ENCODE measurements around the gene CALB2. TPM values are rescaled to one million over a fixed set of nuclear protein-coding genes. Genes with fewer than 3 reads are reported as not detected.

The CALB2 gene
- total RNA-seq, 1 donor from 2014 or later, result 0.12 TPM

DNA sequence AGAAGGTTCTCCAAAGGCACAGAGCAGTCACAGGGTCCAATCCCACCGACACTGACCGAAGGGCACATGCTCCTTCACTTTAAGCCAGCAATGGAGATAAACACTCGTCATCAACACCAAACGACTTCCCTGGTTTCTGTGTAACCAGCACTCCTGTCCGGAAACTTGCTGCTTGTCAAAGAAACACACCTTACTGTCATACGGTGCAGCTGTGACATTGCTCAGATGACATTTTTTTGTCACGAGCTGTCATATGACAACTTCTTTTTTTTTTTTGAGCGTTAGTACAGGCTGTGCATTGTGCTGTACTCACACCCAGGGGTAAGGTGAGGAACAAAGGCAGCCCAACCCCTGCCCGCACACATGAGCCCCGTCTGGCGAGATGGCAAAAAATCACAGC, 44.2 kb downstream of the CALB2 start:
- no peak overlapping the region for H3K4me3 ChIP-seq (ENCODE audit: low read depth, low read length)
- DNase-seq (ENCODE audit: low read depth), result no peak
- no peak for TF ChIP-seq CTCF (conservative IDR thresholded peaks at IDR 0.05; ENCODE audit: low read depth, low read length)

- H3K4me3 ChIP-seq (ENCODE audit: low read depth, low read length), result no peak overlapping the region
- DNase-seq (ENCODE audit: low read depth), result no peak
- no peak for TF ChIP-seq CTCF (conservative IDR thresholded peaks at IDR 0.05; ENCODE audit: low read depth, low read length)
Measured at GRCh38 chr16:71404364-71404763, 45.8 kb downstream of the CALB2 start.

- H3K4me3 ChIP-seq (ENCODE audit: low read depth, low read length), result no peak overlapping the region
- no peak for DNase-seq (ENCODE audit: low read depth)
- TF ChIP-seq CTCF (conservative IDR thresholded peaks at IDR 0.05; ENCODE audit: low read depth, low read length), result no peak
Measured at GRCh38 chr16:71406316-71406715, 47.8 kb downstream of the CALB2 start.

- TF ChIP-seq CTCF (conservative IDR thresholded peaks at IDR 0.05; ENCODE audit: low read depth, low read length), result no peak
- no peak for DNase-seq (ENCODE audit: low read depth)
- no peak overlapping the region for H3K4me3 ChIP-seq (ENCODE audit: low read depth, low read length)
Measured at GRCh38 chr16:71406724-71407123, 48.2 kb downstream of the CALB2 start.

DNA sequence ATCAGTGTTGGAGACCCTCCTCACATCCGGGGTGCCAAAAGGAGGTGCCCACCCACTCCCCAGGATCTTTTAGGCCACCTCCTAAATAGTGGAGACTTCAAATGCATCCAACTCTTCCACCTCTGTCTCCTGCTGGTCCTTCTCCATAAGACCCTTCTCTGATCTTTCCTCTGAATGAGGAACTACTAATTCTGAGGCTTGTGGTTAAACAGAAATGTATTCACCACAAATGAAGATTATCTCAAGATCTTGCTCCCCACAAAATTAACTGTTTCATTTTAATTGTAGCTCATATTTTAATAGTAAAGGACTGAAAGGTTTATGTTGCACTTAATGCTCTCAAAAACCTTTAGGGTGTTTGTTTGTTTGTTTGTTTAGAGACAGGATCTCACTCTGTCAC, 49.2 kb downstream of the CALB2 start:
- no peak for DNase-seq (ENCODE audit: low read depth)
- no peak for TF ChIP-seq CTCF (conservative IDR thresholded peaks at IDR 0.05; ENCODE audit: low read depth, low read length)
- no peak overlapping the region for H3K4me3 ChIP-seq (ENCODE audit: low read depth, low read length)

- no peak overlapping the region for H3K4me3 ChIP-seq (ENCODE audit: low read depth, low read length)
- no peak for TF ChIP-seq CTCF (conservative IDR thresholded peaks at IDR 0.05; ENCODE audit: low read depth, low read length)
- DNase-seq (ENCODE audit: low read depth), result no peak
Measured at GRCh38 chr16:71408536-71408935, 50.0 kb downstream of the CALB2 start.

DNA sequence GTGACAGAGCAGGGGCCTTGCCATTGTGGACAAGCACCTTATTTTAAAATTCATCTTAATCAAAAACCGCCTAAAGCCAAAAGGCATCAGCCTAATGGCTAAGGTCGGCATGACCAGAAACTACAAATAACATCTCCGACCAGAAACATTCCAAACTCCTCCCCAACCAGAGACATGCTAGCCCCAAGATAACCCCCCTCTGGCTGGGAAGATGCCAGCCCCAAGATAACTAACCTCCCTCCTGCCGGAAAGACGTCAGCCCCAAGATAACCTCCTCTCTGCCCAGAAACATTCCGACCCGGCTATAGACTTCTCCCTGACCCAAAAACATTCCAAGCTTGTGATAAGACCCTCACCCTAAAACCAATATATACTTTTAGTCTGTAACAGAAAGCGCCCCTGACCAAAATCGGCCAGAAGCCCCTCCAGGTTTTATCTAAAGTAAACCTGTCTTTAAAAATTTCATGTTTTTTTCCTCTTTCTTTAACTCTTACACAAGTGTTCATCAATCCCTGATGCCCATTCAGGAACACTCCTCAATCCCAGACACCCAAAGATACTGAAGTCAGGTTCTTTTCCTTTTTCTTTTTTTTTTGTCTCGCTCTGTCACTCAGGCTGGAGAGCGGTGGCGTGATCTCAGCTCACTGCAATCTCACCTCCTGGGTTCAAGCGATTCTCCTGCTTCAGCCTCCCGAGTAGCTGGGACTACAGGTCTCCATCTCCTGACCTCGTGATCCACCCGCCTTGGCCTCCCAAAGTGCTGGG, 50.7 kb downstream of the CALB2 start:
- no peak for DNase-seq (ENCODE audit: low read depth)
- no peak for TF ChIP-seq CTCF (conservative IDR thresholded peaks at IDR 0.05; ENCODE audit: low read depth, low read length)
- no peak overlapping the region for H3K4me3 ChIP-seq (ENCODE audit: low read depth, low read length)
